Kidney (tissue), 14 donors: Measurements from ENCODE around the gene CYGB. TPM values are rescaled to one million over a fixed set of nuclear protein-coding genes. Genes with fewer than 3 reads are reported as not detected.

Experiments
- DNase-seq, 5 donors: peaks; one replicate each; pipeline ENCODE4 v3.0.0-alpha.2; 2013 to 2020
- FAIRE-seq: peaks from 2 replicates; lab custom pipeline; 2012; peaks lifted over from hg19 to GRCh38; lab: Jason Lieb, UNC
- H3K27ac ChIP-seq, 2 donors: one replicate each; pipeline ENCODE4 v1.7.0; 2013; ENCODE audit warnings: low read depth in 2 of 2, low read length in 2 of 2, inconsistent platforms in 1 of 2
- H3K27me3 ChIP-seq: one replicate; pipeline ENCODE4 v1.7.1; 2013; ENCODE audit warnings: low read length, inconsistent platforms; ENCODE audit not compliant: control insufficient read depth, insufficient read depth
- H3K36me3 ChIP-seq, 3 donors: one replicate each; pipeline versions ENCODE4 v1.7.0 to v1.7.1; 2013; ENCODE audit warnings: low read length in 3 of 3, control low read depth in 1 of 3, inconsistent platforms in 1 of 3; ENCODE audit not compliant: insufficient read depth in 3 of 3, control insufficient read depth in 2 of 3
- H3K4me1 ChIP-seq, 3 donors: one replicate each; pipeline versions ENCODE4 v1.7.0 to v1.7.1; 2013; ENCODE audit warnings: low read length in 3 of 3, inconsistent platforms in 1 of 3, low read depth in 1 of 3; ENCODE audit not compliant: control insufficient read depth in 2 of 3, insufficient read depth in 2 of 3
- H3K4me3 ChIP-seq, 3 donors: one replicate each; pipeline versions ENCODE4 v1.7.0 to v1.8.1; 2013; ENCODE audit warnings: low read length in 3 of 3, control low read depth in 1 of 3, inconsistent platforms in 1 of 3
- H3K9ac ChIP-seq, 3 donors: one replicate each; pipeline versions ENCODE4 v1.7.0 to v1.7.1; 2013; ENCODE audit warnings: low read length in 3 of 3, control low read depth in 1 of 3, inconsistent platforms in 1 of 3
- H3K9me3 ChIP-seq, 3 donors: one replicate each; pipeline versions ENCODE4 v1.7.0 to v1.7.1; 2013; ENCODE audit warnings: low read length in 3 of 3, control low read depth in 1 of 3, inconsistent platforms in 1 of 3; ENCODE audit not compliant: control insufficient read depth in 2 of 3, insufficient read depth in 1 of 3
- intact Hi-C: fragments of 100-400 bp; cut with DNase I; formaldehyde crosslinking; loops from one replicate; pipeline ENCODE4 v1.11.1; 2022
- polyA plus RNA-seq: library from polyadenylated mRNA; stranded (reverse); fragments of 350-450 nt; fragmentation: Illumina TruSeq; extraction: RNeasy Lipid Tissue Mini Kit (QIAGEN cat#74804); gene quantifications from one replicate; pipeline ENCODE4 v1.2.3, GENCODE V29; 2014; ENCODE audit warnings: low read depth, low replicate concordance; ENCODE audit not compliant: insufficient read depth
- total RNA-seq: library from RNA; stranded (reverse); fragmentation: NEBNext Ultra II Directional; extraction: Animal tissue kit (Norgen Biotek cat#: 25700); gene quantifications from one replicate; pipeline ENCODE4 v1.2.1, GENCODE V29; 2021
- TF ChIP-seq, protein P1 (sequence below): IDR thresholded peaks from 3 replicates; pipeline ENCODE4 v1.5.1; 2012; ENCODE audit warnings: mild to moderate bottlenecking, moderate library complexity, borderline replicate concordance; ENCODE audit not compliant: insufficient read depth; ENCODE audit errors: extremely low read depth
- donor health status: control.
- donor health status: control.
- donor health status: control.
- donor health status: control.
- donor health status: control.
- donor health status: DM: yes; HTN: yes; CAD: no.
- donor health status: Normal renal cell carcinoma (clear cell type).

The CYGB gene
- total and polyA plus RNA-seq, 2 donors from 2014 or later: 6.7 to 12.6 TPM

DNA sequence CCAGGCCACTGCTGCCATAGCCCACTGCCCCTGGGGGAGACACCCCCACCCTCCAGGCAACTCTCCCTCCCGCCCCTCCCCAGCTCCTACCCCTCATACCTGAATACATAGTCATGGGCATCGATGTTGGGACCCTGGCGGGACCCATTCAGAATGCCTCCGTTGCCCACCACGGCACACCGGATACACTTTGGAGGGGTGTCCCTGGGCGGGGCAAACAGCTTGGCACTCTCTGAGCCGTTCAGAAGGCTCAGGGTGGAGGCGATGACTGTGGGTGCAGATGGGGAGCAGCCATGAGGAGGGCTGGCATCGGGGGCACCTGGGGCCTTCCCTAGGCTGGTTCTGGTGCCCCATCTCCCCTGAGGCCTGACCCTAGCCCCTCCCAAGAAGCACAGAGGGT is 35.6 kb upstream of the CYGB start:
- Histone ChIP-seq H3K36me3 (no peaks in the 10 kb centered on the region), H3K9ac (no peak overlapping the region), H3K27me3 (no peaks in the 10 kb centered on the region), H3K4me1 (peaks cover 0 to 6% (median 1%) of the 10 kb centered on the region in 3 donors), H3K4me3 (no peak overlapping the region), H3K27ac (no peak overlapping the region), H3K9me3 (no peaks in the 10 kb centered on the region)
- peak in 1 of 5 donors; percentile 54 for DNase-seq
- intact Hi-C loops: no loop called here
- TF ChIP-seq, protein P1, sequence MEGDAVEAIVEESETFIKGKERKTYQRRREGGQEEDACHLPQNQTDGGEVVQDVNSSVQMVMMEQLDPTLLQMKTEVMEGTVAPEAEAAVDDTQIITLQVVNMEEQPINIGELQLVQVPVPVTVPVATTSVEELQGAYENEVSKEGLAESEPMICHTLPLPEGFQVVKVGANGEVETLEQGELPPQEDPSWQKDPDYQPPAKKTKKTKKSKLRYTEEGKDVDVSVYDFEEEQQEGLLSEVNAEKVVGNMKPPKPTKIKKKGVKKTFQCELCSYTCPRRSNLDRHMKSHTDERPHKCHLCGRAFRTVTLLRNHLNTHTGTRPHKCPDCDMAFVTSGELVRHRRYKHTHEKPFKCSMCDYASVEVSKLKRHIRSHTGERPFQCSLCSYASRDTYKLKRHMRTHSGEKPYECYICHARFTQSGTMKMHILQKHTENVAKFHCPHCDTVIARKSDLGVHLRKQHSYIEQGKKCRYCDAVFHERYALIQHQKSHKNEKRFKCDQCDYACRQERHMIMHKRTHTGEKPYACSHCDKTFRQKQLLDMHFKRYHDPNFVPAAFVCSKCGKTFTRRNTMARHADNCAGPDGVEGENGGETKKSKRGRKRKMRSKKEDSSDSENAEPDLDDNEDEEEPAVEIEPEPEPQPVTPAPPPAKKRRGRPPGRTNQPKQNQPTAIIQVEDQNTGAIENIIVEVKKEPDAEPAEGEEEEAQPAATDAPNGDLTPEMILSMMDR: no peak
- no peak for FAIRE-seq

DNA sequence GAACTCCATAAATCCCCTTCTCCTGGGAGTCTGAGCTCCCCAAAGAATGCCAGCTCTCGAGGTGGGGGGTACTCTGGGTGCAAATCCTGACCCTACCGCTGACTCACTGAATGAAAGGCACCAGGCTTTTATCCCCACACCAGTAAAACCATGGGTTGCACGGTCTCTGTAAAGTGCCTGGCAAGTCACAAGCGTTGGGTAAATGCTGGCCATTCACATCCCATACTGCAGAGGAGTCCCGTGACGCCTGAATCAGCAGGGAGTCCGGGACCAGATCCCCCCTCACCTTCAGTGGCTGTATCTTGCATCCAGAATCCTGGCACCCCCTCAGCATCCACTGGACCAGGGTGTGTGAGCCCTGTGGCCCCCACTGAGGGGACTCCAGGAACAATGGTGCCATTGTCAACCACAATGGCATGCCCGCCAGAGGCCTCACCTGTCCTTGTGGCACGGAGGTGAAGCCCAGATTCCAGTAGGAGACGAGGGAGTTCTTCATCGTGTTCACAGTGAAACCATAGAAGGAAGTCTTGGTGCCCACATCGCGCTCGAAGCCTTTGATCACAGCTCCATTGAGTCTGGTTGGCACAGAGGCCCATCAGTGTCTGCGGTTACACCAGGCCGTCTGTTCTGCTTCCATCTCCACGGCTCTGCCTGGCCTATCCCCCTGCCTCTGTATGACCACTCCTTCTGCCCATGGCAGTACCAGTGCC is 34.8 kb upstream of the CYGB start:
- DNase-seq (peak in 1 of 5 donors; percentile 39), FAIRE-seq (no peak)
- intact Hi-C loops: no loop called here
- no peak overlapping the region for H3K9ac ChIP-seq
- H3K27ac ChIP-seq: no peak overlapping the region
- no peak overlapping the region for H3K4me3 ChIP-seq
- H3K27me3 ChIP-seq: no peaks in the 10 kb centered on the region
- peaks cover 0 to 12% (median 7%) of the 10 kb centered on the region in 3 donors for H3K4me1 ChIP-seq
- H3K9me3 ChIP-seq: no peaks in the 10 kb centered on the region
- TF ChIP-seq, protein P1: no peak
- H3K36me3 ChIP-seq: no peaks in the 10 kb centered on the region

DNA sequence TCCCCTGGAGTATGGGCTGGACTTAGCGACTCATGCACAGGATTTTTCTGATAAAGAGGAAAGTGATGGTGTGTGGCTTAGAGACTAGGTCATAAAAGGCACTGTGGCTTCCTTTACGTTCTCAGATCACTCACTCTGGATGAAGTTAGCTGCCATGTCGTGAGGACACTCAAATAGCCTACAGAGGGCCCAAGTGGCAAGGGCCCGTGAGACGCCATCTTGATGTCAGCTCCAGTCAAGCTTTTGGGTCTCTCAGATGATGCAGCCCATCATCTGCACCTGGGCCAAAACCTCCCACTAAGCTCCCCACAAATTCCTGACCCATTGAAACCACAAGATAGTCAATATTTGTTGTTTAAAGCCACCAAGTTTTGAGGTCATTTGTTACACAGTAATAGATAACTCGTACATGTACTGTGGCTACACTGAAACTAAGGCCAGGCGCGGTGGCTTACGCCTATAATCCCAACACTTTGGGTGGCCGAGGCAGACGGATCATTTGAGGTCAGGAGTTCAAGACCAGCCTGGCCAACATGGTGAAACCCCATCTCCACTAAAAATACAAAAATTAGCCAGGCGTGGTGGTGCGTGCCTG is 33.5 kb upstream of the CYGB start:
- H3K4me1 ChIP-seq: peaks cover 0 to 25% (median 18%) of the 10 kb centered on the region in 3 donors
- FAIRE-seq (no peak), DNase-seq (peak in 1 of 5 donors; percentile 29)
- H3K4me3 ChIP-seq: no peak overlapping the region
- no peak overlapping the region for H3K9ac ChIP-seq
- H3K27ac ChIP-seq: no peak overlapping the region
- TF ChIP-seq, protein P1: no peak
- intact Hi-C loops: no loop called here
- no peaks in the 10 kb centered on the region for H3K9me3 ChIP-seq
- H3K36me3 ChIP-seq: no peaks in the 10 kb centered on the region
- H3K27me3 ChIP-seq: no peaks in the 10 kb centered on the region
